Transverse colon (tissue), 4 donors: Measurements from ENCODE around the gene RIC8A. TPM values are rescaled to one million over a fixed set of nuclear protein-coding genes. Genes with fewer than 3 reads are reported as not detected.
A peak's percentile ranks its signal among the peaks of the same experiment; 100 is the strongest.

Source experiments
- DNase-seq: peaks from one replicate; pipeline ENCODE4 v3.0.0-alpha.2; 2019
- H3K27ac ChIP-seq, 4 donors: fragments of 200-600 bp; sonication (generic); 2 replicates each; pipeline ENCODE4 v1.5.1; 2016 to 2018; ENCODE audit warnings: inconsistent platforms in 4 of 4
- H3K27me3 ChIP-seq: fragments of 200-600 bp; sonication (generic); 2 replicates; pipeline ENCODE4 v1.5.1; 2017; ENCODE audit warnings: inconsistent platforms
- H3K36me3 ChIP-seq, 4 donors: fragments of 200-600 bp; sonication (generic); 2 replicates each; pipeline ENCODE4 v1.5.1; 2017 to 2019; ENCODE audit warnings: inconsistent platforms in 4 of 4
- H3K4me1 ChIP-seq, 4 donors: fragments of 200-600 bp; sonication (generic); 2 replicates each; pipeline ENCODE4 v1.5.1; 2017 to 2020; ENCODE audit warnings: inconsistent platforms in 4 of 4
- H3K4me3 ChIP-seq, 4 donors: fragments of 200-600 bp; sonication (generic); 1 replicate in 1 of 4; 2 replicates in 3 of 4; pipeline versions ENCODE4 v1.5.1 to v1.6.1; 2017 to 2019; ENCODE audit warnings: inconsistent platforms in 4 of 4
- H3K9me3 ChIP-seq, 2 donors: fragments of 200-600 bp; sonication (generic); 2 replicates each; pipeline ENCODE4 v1.5.1; 2017 to 2019; ENCODE audit warnings: inconsistent platforms in 2 of 2
- CTCF ChIP-seq, 5 experiments: fragments of 200-600 bp in 3 of 5; fragments of 450-650 bp in 2 of 5; sonication (generic) in 3 of 5; IDR thresholded peaks; 1 replicate in 2 of 5; 2 replicates in 3 of 5; pipeline ENCODE4 v1.5.1; 2016 to 2017; ENCODE audit warnings: antibody characterized with exemption in 5 of 5, inconsistent platforms in 3 of 5, mild to moderate bottlenecking in 2 of 5, moderate library complexity in 1 of 5
- EP300 ChIP-seq: sonication (generic); formaldehyde crosslinking; IDR thresholded peaks from one replicate; pipeline ENCODE4 v1.6.1; 2017; ENCODE audit warnings: antibody characterized with exemption, low read depth
- POLR2A ChIP-seq: fragments of 450-650 bp; IDR thresholded peaks from one replicate; pipeline ENCODE4 v1.6.1; 2016; ENCODE audit warnings: antibody characterized with exemption, mild to moderate bottlenecking, moderate library complexity
- POLR2AphosphoS5 ChIP-seq, 3 donors: sonication (generic); formaldehyde crosslinking; IDR thresholded peaks; one replicate each; pipeline ENCODE4 v1.6.1; 2016; ENCODE audit warnings: antibody characterized with exemption in 3 of 3
- WGBS, 2 donors: methylation state at CpG; one replicate each; pipeline ENCODE4 v1.1.5; 2018; ENCODE audit warnings: low coverage in 1 of 2; 5-methylcytosine and 5-hydroxymethylcytosine counted together
- in situ Hi-C, 4 donors: fragments of 200-750 bp; cut with MboI; loops; one replicate each; pipeline versions ENCODE4 v1.15.0 to v1.15.1; 2017; ENCODE audit warnings: low sequenced_read_pairs in 3 of 4, low pct_ligation_motif_present in 1 of 4, low pct_unique_long_range_greater_than_20kb in 1 of 4
- intact Hi-C: fragments of 100-400 bp; cut with DNase I; formaldehyde crosslinking; loops from one replicate; pipeline ENCODE4 v1.15.1; 2023; ENCODE audit warnings: low total_unique reads
- total RNA-seq, 4 donors: library from RNA; depleted of rRNA; stranded (reverse); fragments of >200 nt; gene quantifications; one replicate each; pipeline ENCODE4 v1.1.0, GENCODE V29; 2016

Gene RIC8A
- total RNA-seq, 4 donors from 2014 or later, result 59.2 to 145 (median 93.8) TPM

DNA sequence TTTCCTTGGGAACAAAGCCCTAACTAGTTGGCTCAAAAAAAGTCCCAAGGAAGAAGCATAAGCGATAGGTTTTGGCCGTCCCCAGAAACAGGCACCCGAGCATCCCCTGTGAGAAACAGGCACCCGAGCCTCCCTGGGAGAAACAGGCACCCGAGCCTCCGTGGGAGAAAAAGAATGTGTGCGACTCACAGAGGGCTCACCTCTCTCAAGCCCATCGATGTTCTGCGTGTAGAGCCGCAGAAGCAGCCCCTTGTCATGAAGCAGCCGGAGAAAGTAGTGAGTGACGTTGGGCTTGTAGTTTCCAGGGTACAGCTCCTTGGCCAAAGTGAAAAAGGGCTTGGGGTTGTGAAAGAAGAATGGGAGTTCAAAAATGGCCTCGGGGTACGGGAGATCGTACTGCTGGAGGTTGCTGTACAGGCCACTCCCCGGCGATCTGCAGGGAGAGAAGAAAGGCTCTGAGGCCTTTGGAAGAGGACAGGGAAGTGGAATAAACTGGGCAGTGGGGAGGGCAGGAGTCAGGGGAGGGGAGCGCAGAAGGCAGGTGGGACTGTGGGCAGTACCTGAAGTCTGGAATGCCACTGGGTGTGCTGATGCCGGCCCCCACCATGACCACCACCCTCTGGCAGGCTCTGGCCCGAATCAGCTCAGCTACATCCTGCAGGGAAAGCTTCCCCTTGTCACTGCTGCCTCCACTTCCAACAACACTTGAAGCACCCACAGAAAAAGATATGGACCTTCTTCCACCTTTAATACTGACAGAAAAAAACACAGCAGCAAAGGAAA, 25.5 kb downstream of the RIC8A start:
- WGBS, 2 donors, result 91 to 96% methylated on average over 3 to 20 of the region's 20 CpGs
- in situ Hi-C loops, result no loop called here
- intact Hi-C loops, result no loop called here
- DNase-seq, result no peak
- H3K9me3 ChIP-seq, result no peaks in the 10 kb centered on the region
- no peak overlapping the region for H3K27ac ChIP-seq
- H3K36me3 ChIP-seq, result no peaks in the 10 kb centered on the region
- TF ChIP-seq POLR2AphosphoS5 (IDR thresholded peaks at IDR 0.05), result no peak
- no peaks in the 10 kb centered on the region for H3K27me3 ChIP-seq
- peaks cover 12 to 19% (median 14%) of the 10 kb centered on the region in 4 donors for H3K4me1 ChIP-seq
- H3K4me3 ChIP-seq, result no peak overlapping the region

DNA sequence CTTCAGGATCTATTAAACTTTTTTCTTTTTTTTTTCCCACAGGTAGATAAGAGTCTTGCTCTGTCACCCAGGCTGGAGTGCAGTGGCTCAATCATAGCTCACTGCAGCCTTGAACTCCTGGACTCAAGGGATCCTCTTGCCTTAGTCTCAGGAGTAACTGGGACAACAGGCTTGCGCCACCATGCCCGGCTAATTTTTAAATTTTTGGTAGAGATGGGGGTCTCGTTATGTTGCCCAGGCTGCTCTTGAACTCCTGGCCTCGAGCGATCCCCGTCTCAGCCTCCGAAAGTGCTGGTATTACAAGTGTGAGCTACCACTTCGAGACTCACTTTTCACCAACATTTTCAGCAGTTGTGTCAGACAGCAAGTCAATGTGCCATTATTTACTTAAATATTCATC, 27.7 kb downstream of the RIC8A start:
- Histone ChIP-seq H3K9me3 (no peaks in the 10 kb centered on the region), H3K4me1 (peaks cover 17 to 28% (median 19%) of the 10 kb centered on the region in 4 donors), H3K27me3 (no peaks in the 10 kb centered on the region), H3K27ac (peak overlapping the region; percentile 94 to 99 (median 98)), H3K36me3 (no peaks in the 10 kb centered on the region), H3K4me3 (peak overlapping the region in 3 of 4 donors; percentile 68 to 97 (median 86))
- WGBS, 2 donors, result 80 to 83% methylated on average over 7 to 8 of the region's 8 CpGs
- intact Hi-C loops (no loop called here), in situ Hi-C loops (no loop called here)
- no peak for DNase-seq
- TF ChIP-seq POLR2A, result no peak
- TF ChIP-seq EP300, result no peak
- no peak for TF ChIP-seq POLR2AphosphoS5 (IDR thresholded peaks at IDR 0.05)
- no peak for TF ChIP-seq CTCF (IDR thresholded peaks at IDR 0.05)

DNA sequence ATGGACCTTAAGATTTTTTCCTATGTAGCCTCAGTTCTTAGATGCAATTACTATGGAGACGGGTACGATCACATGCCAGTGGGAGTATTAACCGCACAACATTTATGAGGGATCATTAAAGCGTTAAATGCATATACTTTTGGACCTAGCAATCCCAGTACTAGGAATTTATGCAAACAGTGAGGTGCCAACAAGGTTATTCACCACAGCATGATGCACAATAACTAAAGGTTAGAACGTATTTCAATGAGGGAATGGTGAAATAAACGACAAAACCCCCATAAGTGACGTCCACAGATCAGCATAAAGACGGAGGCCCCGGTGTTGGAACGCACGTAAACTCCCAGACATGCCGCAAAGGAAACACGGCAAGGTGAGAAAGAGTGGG, 28.1 kb downstream of the RIC8A start:
- Histone ChIP-seq H3K27me3 (no peaks in the 10 kb centered on the region), H3K4me1 (peaks cover 17 to 28% (median 19%) of the 10 kb centered on the region in 4 donors), H3K4me3 (peak overlapping the region; percentile 51 to 97 (median 77)), H3K9me3 (no peaks in the 10 kb centered on the region), H3K27ac (peak overlapping the region; percentile 94 to 99 (median 98)), H3K36me3 (no peaks in the 10 kb centered on the region)
- in situ Hi-C loops, result no loop called here
- TF ChIP-seq POLR2A, result no peak
- no peak for TF ChIP-seq CTCF (IDR thresholded peaks at IDR 0.05)
- TF ChIP-seq EP300, result no peak
- DNase-seq, result no peak
- intact Hi-C loops, result no loop called here
- 1 to 2% methylated on average over 13 of the region's 13 CpGs for WGBS, 2 donors

GRCh38 chr11:235997-236773, 28.7 kb downstream of the RIC8A start, which contains the start of gene SIRT3:
Gene SIRT3 (minus strand): TSS chr11:236342. CDS start chr11:236328, 14 bp downstream.
- no peaks in the 10 kb centered on the region for H3K27me3 ChIP-seq
- H3K4me3 ChIP-seq, result peak within 1 kb of the TSS; percentile 68 to 100 (median 92)
- in situ Hi-C loops (no loop called here), intact Hi-C loops (no loop called here)
- TF ChIP-seq EP300, result no peak
- peak; percentile 58 to 88 (median 83) for TF ChIP-seq POLR2AphosphoS5 (IDR thresholded peaks at IDR 0.05)
- TF ChIP-seq CTCF (IDR thresholded peaks at IDR 0.05), result peak in 4 of 5 experiments; percentile 16 to 73 (median 46)
- peak; percentile 88 for TF ChIP-seq POLR2A
- H3K4me1 ChIP-seq, result peaks cover 17 to 28% (median 19%) of the 10 kb centered on the region in 4 donors
- WGBS, 2 donors, result 0 to 1% methylated on average over 4 to 23 of the region's 70 CpGs
- no peaks in the 10 kb centered on the region for H3K9me3 ChIP-seq
- H3K36me3 ChIP-seq, result peaks cover 0 to 5% (median 0%) of the 10 kb centered on the region in 4 donors
- peak; percentile 92 for DNase-seq
- peak within 1 kb of the TSS; percentile 94 to 99 (median 98) for H3K27ac ChIP-seq
